ENCODE data around the gene ZP2. TPM values are rescaled to one million over a fixed set of nuclear protein-coding genes. Genes with fewer than 3 reads are reported as not detected.
"Not testable (repeated sequence)": the region's sequence is repeated elsewhere in the genome, so short reads cannot be mapped to it uniquely, and the experiment has no call there.

The ZP2 gene
- total and polyA plus RNA-seq, 7 donors: not detected

DNA sequence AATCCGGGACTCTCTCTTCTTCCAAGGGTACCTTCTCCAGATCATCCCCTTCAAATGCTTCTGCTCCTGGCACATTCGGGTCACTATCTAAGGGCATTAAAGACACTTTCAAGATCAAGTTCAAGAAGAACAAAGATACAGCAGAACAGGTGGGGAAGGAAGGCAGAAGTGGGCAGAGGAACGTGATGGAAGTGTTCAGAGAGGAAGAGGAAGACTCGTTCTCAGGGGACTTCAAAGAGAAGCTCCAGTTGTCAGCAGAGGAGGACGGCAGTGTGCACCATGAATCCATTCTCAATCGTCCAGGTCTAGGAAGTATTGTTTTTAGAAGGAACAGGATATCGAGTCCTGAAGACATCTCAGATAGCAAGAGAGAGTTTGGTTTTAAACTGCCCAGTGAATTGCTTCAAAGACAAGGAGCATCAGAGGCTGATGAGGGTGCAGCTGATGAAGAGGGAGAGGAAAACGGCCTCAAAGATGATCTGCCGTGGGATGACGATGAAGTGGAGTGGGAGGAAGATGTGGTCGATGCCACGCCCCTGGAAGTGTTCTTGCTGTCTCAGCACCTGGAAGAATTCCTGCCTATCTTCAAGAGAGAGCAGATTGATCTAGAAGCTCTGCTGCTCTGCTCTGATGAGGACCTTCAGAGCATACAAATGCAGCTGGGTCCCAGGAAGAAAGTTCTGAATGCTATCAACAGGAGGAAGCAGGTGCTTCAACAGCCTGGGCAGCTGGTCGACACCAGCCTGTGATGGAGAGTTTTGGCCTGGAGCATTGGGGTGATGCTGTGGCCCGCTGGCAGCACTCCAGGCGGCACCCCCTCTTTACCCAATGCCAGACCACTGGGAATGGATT, 38.9 kb upstream of the ZP2 start:
- no peaks in the 10 kb centered on the region for H3K36me3 ChIP-seq (ENCODE audit: insufficient read depth in 1 of 2, low read depth in 1 of 2)
- no peaks in the 10 kb centered on the region for H3K27me3 ChIP-seq (ENCODE audit: insufficient read depth in 3 of 3, low read length in 2 of 3)
- TF ChIP-seq, protein P1, sequence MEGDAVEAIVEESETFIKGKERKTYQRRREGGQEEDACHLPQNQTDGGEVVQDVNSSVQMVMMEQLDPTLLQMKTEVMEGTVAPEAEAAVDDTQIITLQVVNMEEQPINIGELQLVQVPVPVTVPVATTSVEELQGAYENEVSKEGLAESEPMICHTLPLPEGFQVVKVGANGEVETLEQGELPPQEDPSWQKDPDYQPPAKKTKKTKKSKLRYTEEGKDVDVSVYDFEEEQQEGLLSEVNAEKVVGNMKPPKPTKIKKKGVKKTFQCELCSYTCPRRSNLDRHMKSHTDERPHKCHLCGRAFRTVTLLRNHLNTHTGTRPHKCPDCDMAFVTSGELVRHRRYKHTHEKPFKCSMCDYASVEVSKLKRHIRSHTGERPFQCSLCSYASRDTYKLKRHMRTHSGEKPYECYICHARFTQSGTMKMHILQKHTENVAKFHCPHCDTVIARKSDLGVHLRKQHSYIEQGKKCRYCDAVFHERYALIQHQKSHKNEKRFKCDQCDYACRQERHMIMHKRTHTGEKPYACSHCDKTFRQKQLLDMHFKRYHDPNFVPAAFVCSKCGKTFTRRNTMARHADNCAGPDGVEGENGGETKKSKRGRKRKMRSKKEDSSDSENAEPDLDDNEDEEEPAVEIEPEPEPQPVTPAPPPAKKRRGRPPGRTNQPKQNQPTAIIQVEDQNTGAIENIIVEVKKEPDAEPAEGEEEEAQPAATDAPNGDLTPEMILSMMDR (IDR thresholded peaks at IDR 0.05): no peak
- H3K27ac ChIP-seq: no peak overlapping the region
- no peak overlapping the region for H3K4me3 ChIP-seq
- no peak for ATAC-seq
- H3K4me1 ChIP-seq: no peaks in the 10 kb centered on the region
- no peaks in the 10 kb centered on the region for H3K9me3 ChIP-seq
- DNase-seq: no peak
- intact Hi-C loops (cut with DNase I): no loop called here
- 81 to 85% (median 82%) methylated on average over 15 of the region's 15 CpGs for WGBS, 3 donors

DNA sequence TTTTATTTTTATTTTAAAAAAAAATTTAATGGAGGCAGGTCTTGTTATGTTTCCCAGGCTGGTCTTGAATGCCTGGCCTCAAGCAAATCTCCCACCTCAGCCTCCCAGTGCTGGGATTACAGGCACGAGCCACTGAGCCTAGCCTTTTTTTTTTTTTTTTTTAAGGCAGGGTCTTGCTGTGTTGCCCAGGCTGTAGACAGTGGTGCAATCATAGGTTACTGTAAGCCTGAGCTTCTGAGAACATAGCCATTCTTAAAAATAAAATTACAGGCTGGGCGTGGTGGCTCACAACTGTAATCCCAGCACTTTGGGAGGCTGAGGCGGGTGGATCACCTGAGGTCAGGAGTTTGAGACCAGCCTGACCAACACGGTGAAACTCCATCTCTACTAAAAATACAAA, 36.8 kb upstream of the ZP2 start:
- 81 to 90% (median 87%) methylated on average over 4 of the region's 4 CpGs for WGBS, 3 donors
- H3K27ac ChIP-seq; DNase-seq; ATAC-seq; H3K4me1 ChIP-seq; H3K36me3 ChIP-seq (ENCODE audit: insufficient read depth in 1 of 2, low read depth in 1 of 2); intact Hi-C loops (cut with DNase I); H3K9me3 ChIP-seq; H3K27me3 ChIP-seq (ENCODE audit: insufficient read depth in 3 of 3, low read length in 2 of 3); H3K4me3 ChIP-seq: not testable (repeated sequence)

DNA sequence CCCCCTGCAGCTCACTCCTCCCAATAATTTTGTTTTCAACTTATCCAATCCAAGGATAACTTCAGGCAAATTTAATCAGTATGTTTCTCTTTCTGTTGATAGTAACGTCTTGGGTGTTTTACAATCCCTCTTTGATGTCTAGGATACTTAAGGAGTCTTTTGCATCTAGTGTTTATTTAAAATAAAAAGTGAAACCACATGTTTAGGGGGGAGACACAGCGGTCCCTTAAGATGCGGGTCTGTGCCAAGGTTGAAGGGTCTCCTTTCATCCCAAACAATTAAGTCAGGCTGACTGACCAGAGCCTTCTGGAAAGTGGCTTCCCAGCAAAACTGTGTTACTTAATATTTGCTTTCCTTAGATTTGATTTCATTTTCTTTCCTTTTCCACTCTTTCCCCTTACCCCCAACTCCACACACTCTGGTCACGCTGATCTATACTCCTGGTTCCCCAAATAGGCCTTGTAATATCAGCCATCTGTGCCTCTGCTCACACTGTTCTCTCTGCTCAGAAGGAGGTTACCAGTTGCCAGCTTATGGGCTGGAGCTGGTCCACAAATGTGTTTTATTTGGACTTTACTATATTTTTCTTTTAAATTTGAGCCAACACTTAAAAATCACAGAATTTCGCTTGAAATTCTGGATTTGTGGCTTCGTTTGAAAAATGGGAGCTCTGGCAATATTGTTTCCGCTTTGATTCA, 33.3 kb upstream of the ZP2 start:
- ATAC-seq (no peak), DNase-seq (no peak)
- no peaks in the 10 kb centered on the region for H3K4me1 ChIP-seq
- TF ChIP-seq, protein P1 (IDR thresholded peaks at IDR 0.05): no peak
- no peaks in the 10 kb centered on the region for H3K9me3 ChIP-seq
- intact Hi-C loops (cut with DNase I): no loop called here
- WGBS, 3 donors: 63 to 72% (median 70%) methylated on average over 7 of the region's 7 CpGs
- H3K27ac ChIP-seq: no peak overlapping the region
- no peaks in the 10 kb centered on the region for H3K27me3 ChIP-seq (ENCODE audit: insufficient read depth in 3 of 3, low read length in 2 of 3)
- H3K4me3 ChIP-seq: no peak overlapping the region
- no peaks in the 10 kb centered on the region for H3K36me3 ChIP-seq (ENCODE audit: insufficient read depth in 1 of 2, low read depth in 1 of 2)

DNA sequence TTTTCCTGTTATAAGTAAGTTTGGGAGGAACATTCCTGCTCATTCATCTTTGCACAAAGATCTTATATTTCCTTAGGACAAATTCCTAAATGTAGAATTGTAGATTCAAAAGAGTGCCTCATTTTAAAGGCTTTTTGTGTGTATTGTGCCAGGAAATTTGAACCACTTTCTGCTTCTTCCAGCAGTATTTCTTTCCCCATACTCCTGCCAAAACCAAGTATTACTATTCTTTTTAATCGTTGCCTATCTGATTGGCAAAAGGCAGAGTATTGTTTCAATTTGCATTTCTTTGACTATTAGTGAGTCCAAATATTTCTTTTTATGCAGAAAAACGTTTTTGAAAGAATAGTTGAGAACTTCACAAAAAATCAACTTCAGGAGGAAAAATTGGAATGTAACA, 31.4 kb upstream of the ZP2 start:
- 10 to 16% (median 12%) methylated on average over 2 of the region's 2 CpGs for WGBS, 3 donors
- TF ChIP-seq, protein P1 (IDR thresholded peaks at IDR 0.05): no peak
- H3K4me3 ChIP-seq: no peak overlapping the region
- DNase-seq (no peak), ATAC-seq (no peak)
- intact Hi-C loops (cut with DNase I): no loop called here
- no peaks in the 10 kb centered on the region for H3K9me3 ChIP-seq
- H3K27ac ChIP-seq: no peak overlapping the region
- no peaks in the 10 kb centered on the region for H3K4me1 ChIP-seq
- no peaks in the 10 kb centered on the region for H3K36me3 ChIP-seq (ENCODE audit: insufficient read depth in 1 of 2, low read depth in 1 of 2)
- H3K27me3 ChIP-seq (ENCODE audit: insufficient read depth in 3 of 3, low read length in 2 of 3): no peaks in the 10 kb centered on the region

DNA sequence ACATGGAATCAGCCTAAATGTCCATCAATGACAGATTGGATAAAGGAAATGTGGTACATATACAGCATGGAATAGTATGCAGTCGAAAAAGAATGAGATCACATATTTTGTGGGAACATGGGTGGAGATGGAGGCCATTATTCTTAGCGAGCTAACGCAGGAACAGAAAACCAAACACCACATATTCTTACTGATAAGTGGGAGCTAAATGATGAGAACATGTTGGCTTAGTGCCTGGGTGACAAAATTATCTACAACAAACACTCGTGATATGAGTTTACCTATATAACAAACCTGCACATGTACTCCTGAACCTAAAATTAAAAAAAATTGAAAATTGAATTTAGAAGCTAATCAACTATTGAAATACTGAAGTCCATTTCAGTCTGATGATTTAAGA, 28.3 kb upstream of the ZP2 start:
- Histone ChIP-seq H3K27ac (no peak overlapping the region), H3K36me3 (ENCODE audit: insufficient read depth in 1 of 2, low read depth in 1 of 2) (no peaks in the 10 kb centered on the region), H3K9me3 (no peaks in the 10 kb centered on the region), H3K4me3 (no peak overlapping the region), H3K27me3 (ENCODE audit: insufficient read depth in 3 of 3, low read length in 2 of 3) (no peaks in the 10 kb centered on the region), H3K4me1 (no peaks in the 10 kb centered on the region)
- WGBS, 3 donors: 85 to 91% (median 86%) methylated on average over 4 of the region's 4 CpGs
- no peak for DNase-seq
- TF ChIP-seq, protein P1 (IDR thresholded peaks at IDR 0.05): no peak
- no peak for ATAC-seq
- intact Hi-C loops (cut with DNase I): no loop called here
